Natural killer cell (primary cell): ENCODE measurements around the gene PRX. TPM values are rescaled to one million over a fixed set of nuclear protein-coding genes. Genes with fewer than 3 reads are reported as not detected.
A peak's percentile ranks its signal among the peaks of the same experiment; 100 is the strongest.

Experiments
- ATAC-seq, 3 donors: fragments of 150-1000 bp in 2 of 3; fragments of 200-7000 bp in 1 of 3; cut with Tn5 transposase; 1 replicate in 1 of 3; 2 replicates in 2 of 3; pipeline ENCODE4 v1.10.0; 2021; ENCODE audit warnings: mild to moderate bottlenecking in 2 of 3, moderate library complexity in 2 of 3
- DNase-seq, 2 donors: peaks; one replicate each; pipeline versions ENCODE4 v3.0.0 to v3.0.0-alpha.2; 2013 to 2021; ENCODE audit warnings: mixed read lengths in 1 of 2
- H3K27ac ChIP-seq: one replicate; pipeline ENCODE4 v1.5.1; 2013; ENCODE audit warnings: mild to moderate bottlenecking, low read length
- H3K27me3 ChIP-seq: one replicate; pipeline ENCODE4 v1.6.1; 2013; ENCODE audit warnings: low read length; ENCODE audit not compliant: control insufficient read depth, insufficient read depth
- H3K36me3 ChIP-seq: one replicate; pipeline ENCODE4 v1.6.1; 2013; ENCODE audit warnings: low read length; ENCODE audit not compliant: control insufficient read depth, insufficient read depth
- H3K4me1 ChIP-seq: one replicate; pipeline ENCODE4 v1.6.1; 2013; ENCODE audit warnings: low read length; ENCODE audit not compliant: control insufficient read depth, insufficient read depth
- H3K4me3 ChIP-seq: one replicate; pipeline ENCODE4 v1.5.1; 2013; ENCODE audit warnings: low read length
- H3K9me3 ChIP-seq: one replicate; pipeline ENCODE4 v1.6.1; 2013; ENCODE audit warnings: low read length; ENCODE audit not compliant: control insufficient read depth, insufficient read depth
- H3K27ac Mint-ChIP-seq, 2 donors: one replicate each; pipeline ENCODE4 v1.8.0; 2022; ENCODE audit warnings: mild to moderate bottlenecking in 2 of 2, mixed read lengths in 2 of 2, moderate library complexity in 1 of 2
- H3K27me3 Mint-ChIP-seq, 2 donors: one replicate each; pipeline ENCODE4 v1.8.0; 2022; ENCODE audit warnings: low read depth in 2 of 2, mixed read lengths in 2 of 2
- H3K36me3 Mint-ChIP-seq: one replicate; pipeline ENCODE4 v1.8.0; 2022; ENCODE audit warnings: mixed read lengths
- H3K4me1 Mint-ChIP-seq, 2 donors: one replicate each; pipeline ENCODE4 v1.8.0; 2022; ENCODE audit warnings: mixed read lengths in 2 of 2
- H3K4me3 Mint-ChIP-seq: one replicate; pipeline ENCODE4 v1.8.0; 2022; ENCODE audit warnings: mild to moderate bottlenecking, moderate library complexity, mixed read lengths
- H3K9me3 Mint-ChIP-seq, 2 donors: one replicate each; pipeline ENCODE4 v1.8.0; 2022; ENCODE audit warnings: mixed read lengths in 2 of 2
- WGBS: methylation state at CpG from one replicate; pipeline ENCODE4 v1.1.7; 2013; ENCODE audit warnings: missing lambda C conversion rate; ENCODE audit not compliant: insufficient coverage; 5-methylcytosine and 5-hydroxymethylcytosine counted together
- intact Hi-C: fragments of 100-400 bp; cut with micrococcal nuclease; formaldehyde crosslinking; loops from one replicate; pipeline ENCODE4 v1.14.2; 2022
- total RNA-seq, 4 donors: library from RNA; stranded (reverse); fragments of 120-200 nt in 1 of 4; gene quantifications; one replicate each; pipeline versions ENCODE4 v1.2.3 to v1.2.4, GENCODE V29; 2013 to 2022
- TF ChIP-seq, protein P1 (sequence below): fragments of 200-600 bp; IDR thresholded peaks from one replicate; pipeline ENCODE4 v1.8.0; 2022; ENCODE audit warnings: antibody characterized with exemption

The PRX gene
- total RNA-seq, 3 donors from 2014 or later (not counting 1 experiment from before 2014, with no cell fraction given), result 2.0 to 3.8 (median 3.7) TPM

DNA sequence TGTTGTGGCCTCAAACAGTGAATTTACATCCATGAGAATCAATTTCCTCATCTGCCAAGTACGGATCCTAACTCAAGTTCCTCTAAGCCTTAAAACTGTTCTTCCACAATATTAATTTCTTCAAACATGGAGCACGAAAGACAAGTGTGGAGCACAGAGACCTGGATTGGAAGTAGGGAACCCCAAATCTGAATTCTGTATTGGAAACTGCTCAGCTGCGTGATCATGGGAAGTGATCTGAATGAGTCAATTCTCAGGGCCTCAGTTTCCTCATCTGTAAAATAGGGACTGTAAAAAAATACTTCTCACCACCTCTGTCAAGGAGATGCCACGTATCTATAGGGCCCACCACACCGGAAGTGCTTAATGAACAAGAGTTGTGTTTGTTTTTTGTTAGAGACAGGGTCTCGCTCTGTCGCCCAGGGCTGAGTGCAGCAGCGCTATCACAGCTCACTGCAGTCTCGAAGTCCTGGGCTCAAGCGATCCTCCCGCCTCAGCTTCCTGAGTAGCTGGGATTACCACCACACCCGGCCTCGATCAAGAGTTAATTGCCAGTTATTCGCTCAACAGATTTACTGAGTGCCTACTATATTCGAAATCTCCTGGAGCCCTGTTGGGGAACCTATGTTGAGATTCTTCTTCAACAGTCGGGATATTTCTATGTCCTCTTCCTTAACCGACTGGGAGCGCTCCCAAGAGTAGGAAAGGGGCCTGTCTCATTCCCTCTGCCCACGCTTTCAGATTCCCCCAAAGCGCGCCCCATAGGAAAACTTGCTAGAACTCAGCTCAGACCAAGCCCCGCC lies 29.4 kb upstream of the PRX start:
- Mint-ChIP-seq H3K27me3 (no peaks in the 10 kb centered on the region), H3K27ac (peak overlapping the region; percentile 92 to 97), H3K36me3 (no peaks in the 10 kb centered on the region), H3K4me1 (peaks cover 25 to 29% of the 10 kb centered on the region in 2 donors), H3K9me3 (no peaks in the 10 kb centered on the region), H3K4me3 (peak overlapping the region; percentile 98)
- Histone ChIP-seq H3K4me1 (peaks cover 13% of the 10 kb centered on the region), H3K36me3 (peaks cover 16% of the 10 kb centered on the region), H3K27me3 (no peaks in the 10 kb centered on the region), H3K9me3 (no peaks in the 10 kb centered on the region), H3K27ac (peak overlapping the region; percentile 70), H3K4me3 (peak overlapping the region; percentile 91)
- DNase-seq, result no peak
- no peak for ATAC-seq
- TF ChIP-seq, protein P1, sequence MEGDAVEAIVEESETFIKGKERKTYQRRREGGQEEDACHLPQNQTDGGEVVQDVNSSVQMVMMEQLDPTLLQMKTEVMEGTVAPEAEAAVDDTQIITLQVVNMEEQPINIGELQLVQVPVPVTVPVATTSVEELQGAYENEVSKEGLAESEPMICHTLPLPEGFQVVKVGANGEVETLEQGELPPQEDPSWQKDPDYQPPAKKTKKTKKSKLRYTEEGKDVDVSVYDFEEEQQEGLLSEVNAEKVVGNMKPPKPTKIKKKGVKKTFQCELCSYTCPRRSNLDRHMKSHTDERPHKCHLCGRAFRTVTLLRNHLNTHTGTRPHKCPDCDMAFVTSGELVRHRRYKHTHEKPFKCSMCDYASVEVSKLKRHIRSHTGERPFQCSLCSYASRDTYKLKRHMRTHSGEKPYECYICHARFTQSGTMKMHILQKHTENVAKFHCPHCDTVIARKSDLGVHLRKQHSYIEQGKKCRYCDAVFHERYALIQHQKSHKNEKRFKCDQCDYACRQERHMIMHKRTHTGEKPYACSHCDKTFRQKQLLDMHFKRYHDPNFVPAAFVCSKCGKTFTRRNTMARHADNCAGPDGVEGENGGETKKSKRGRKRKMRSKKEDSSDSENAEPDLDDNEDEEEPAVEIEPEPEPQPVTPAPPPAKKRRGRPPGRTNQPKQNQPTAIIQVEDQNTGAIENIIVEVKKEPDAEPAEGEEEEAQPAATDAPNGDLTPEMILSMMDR, result no peak
- intact Hi-C loops, result loop anchor here (1.0 kb wide), 1 partner anchor 94 kb away; the partner anchor contains the start of genes C19orf47 and PLD3
- 25% methylated on average over 22 of the region's 22 CpGs for WGBS

DNA sequence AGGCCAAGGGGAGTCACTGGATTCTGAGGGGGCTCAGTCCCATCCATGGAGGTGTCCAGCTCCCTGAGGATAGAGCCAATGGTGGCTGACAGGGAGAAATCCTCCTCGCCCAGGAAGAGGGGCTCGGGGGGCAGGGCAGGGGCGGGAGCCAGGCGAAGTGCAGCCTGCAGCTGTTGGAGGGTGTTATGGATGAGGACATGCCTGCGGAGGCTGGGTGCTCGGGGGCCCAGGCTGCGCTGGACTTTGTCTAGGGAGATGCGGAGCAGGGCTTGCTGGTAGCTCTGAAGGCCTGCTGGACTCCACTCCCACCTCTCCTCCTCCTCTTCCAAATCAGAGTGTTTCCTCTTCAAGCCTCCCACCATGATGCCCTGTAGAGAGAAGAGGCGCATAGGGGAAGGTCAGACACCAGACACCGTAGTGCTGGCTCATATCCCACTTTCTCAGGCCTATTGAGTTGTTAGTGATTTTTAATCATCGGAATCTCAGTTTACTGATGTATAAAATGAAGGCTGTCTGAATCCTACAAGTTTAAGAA lies 28.6 kb upstream of the PRX start:
- no peaks in the 10 kb centered on the region for H3K27me3 Mint-ChIP-seq
- no peak overlapping the region for H3K27ac ChIP-seq

DNA sequence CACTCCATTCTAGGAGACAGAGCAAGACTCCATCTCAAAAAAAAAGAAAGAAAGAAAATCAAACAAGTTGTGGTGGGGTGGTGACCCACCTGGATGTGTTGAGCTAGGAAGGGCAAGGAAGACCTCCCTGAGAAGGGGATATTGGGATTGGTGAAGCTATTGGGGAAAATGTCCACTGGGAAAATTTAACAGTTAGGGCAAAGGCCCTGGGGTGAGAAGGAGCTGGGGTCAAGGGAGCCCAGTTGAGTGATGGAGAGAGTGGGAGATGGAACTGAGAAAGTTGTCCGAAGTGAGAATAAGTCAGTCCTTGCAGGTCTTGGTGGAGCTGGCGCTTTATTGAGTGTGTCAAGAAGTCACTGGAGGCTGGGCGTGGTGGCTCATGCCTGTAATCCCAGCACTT lies 25.1 kb upstream of the PRX start:
- DNase-seq (no peak), ATAC-seq (no peak)
- 87% methylated on average over 3 of the region's 3 CpGs for WGBS
- intact Hi-C loops, result no loop called here
- TF ChIP-seq, protein P1, result no peak
- H3K9me3 Mint-ChIP-seq, result no peaks in the 10 kb centered on the region
- peaks cover 17 to 21% of the 10 kb centered on the region in 2 donors for H3K4me1 Mint-ChIP-seq
- no peaks in the 10 kb centered on the region for H3K27me3 Mint-ChIP-seq
- H3K27me3 ChIP-seq, result no peaks in the 10 kb centered on the region
- H3K27ac Mint-ChIP-seq, result no peak overlapping the region
- H3K4me3 ChIP-seq, result no peak overlapping the region
- H3K9me3 ChIP-seq, result no peaks in the 10 kb centered on the region
- no peaks in the 10 kb centered on the region for H3K36me3 Mint-ChIP-seq
- peaks cover 26% of the 10 kb centered on the region for H3K4me1 ChIP-seq
- peaks cover 16% of the 10 kb centered on the region for H3K36me3 ChIP-seq
- H3K27ac ChIP-seq, result no peak overlapping the region
- H3K4me3 Mint-ChIP-seq, result no peak overlapping the region

More for the DNA sequence above, 28.6 kb upstream of the PRX start:
- TF ChIP-seq, protein P1, result no peak
- no peak for ATAC-seq
- Histone ChIP-seq H3K9me3 (no peaks in the 10 kb centered on the region), H3K4me1 (peaks cover 13% of the 10 kb centered on the region), H3K36me3 (peaks cover 16% of the 10 kb centered on the region), H3K4me3 (no peak overlapping the region), H3K27me3 (no peaks in the 10 kb centered on the region)
- Mint-ChIP-seq H3K4me1 (peaks cover 25 to 29% of the 10 kb centered on the region in 2 donors), H3K9me3 (no peaks in the 10 kb centered on the region), H3K36me3 (no peaks in the 10 kb centered on the region), H3K4me3 (peak overlapping the region; percentile 98), H3K27ac (peak overlapping the region; percentile 92 to 97)
- no peak for DNase-seq
- intact Hi-C loops, result no loop called here
- WGBS, result 95% methylated on average over 11 of the region's 11 CpGs
